ENCODE data around the gene PTPN4. TPM values are rescaled to one million over a fixed set of nuclear protein-coding genes. Genes with fewer than 3 reads are reported as not detected.

The PTPN4 gene
- total and polyA plus RNA-seq, 9 of the 15 experiments (the other 6 are each of a cell fraction or from before 2014, with no cell fraction given) = 5.0 to 32.8 (median 27.3) TPM

DNA sequence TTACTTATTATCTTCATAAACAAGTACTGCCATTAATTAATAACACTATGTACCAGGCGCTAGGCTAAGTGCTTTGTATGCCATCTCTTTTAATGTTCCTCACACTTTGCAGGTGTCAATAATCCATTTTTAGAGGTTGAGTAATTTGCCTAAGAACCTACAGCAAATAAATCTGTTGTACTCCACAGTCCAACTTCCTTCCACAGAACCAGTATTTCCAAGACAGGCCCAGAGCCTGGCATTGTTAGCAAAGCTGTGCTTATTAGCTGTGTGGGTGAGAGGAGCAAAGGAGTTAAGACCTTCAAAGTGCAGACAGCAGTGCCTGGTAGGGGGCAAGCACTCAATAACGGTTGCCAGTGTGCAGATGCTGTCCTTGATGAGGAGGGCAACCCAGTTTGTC, 14.2 kb upstream of the PTPN4 start:
- ChIA-PET POLR2A (no interaction called here), CTCF (ENCODE audit: low intra/inter-chr PET ratio) (no interaction called here)
- no peak overlapping the region for H3K4me2 ChIP-seq (ENCODE audit: insufficient read depth, low read length)
- ATAC-seq (no peak), DNase-seq (ENCODE audit: extremely low read depth in 1 of 4, low spot score in 3 of 4) (no peak), FAIRE-seq (no peak)
- H3K9ac ChIP-seq (ENCODE audit: insufficient read depth in 1 of 2, low read depth in 2 of 2, low read length in 2 of 2) = no peak overlapping the region
- no peak overlapping the region for H3K27ac ChIP-seq (ENCODE audit: extremely low read depth, low read depth, low read length)
- in situ Hi-C loops (cut with MboI) = no loop called here
- peaks cover 25 to 39% of the 10 kb centered on the region in 2 experiments for H3K27me3 ChIP-seq (ENCODE audit: control insufficient read depth in 2 of 2, insufficient read depth in 2 of 2, low read length in 2 of 2)
- no peaks in the 10 kb centered on the region for H3K9me3 ChIP-seq (replicated peaks; ENCODE audit: control insufficient read depth, insufficient read depth, low read depth, low read length)
- BruUV-seq (replicated peaks) = no TSS peak
- no peak overlapping the region for H2AFZ ChIP-seq (ENCODE audit: low read depth, low read length)
- 0% methylated on average over 2 of the region's 2 CpGs for WGBS (ENCODE audit: insufficient coverage, low coverage, missing lambda C conversion rate)
- TF ChIP-seq RAD21 (CRISPR knock-in tag; conservative IDR thresholded peaks at IDR 0.05 in 1 of 2, IDR thresholded peaks at IDR 0.05 in 1 of 2) (no peak), BCL6 (CRISPR knock-in tag; IDR thresholded peaks at IDR 0.05) (no peak), L3MBTL2 (IDR thresholded peaks at IDR 0.05) (no peak), ZNF224 (CRISPR knock-in tag; IDR thresholded peaks at IDR 0.05) (no peak), HOXB6 (CRISPR knock-in tag; IDR thresholded peaks at IDR 0.05; ENCODE audit: borderline replicate concordance) (no peak), FOSL1 (tag; conservative IDR thresholded peaks at IDR 0.05) (no peak), RUNX1 (IDR thresholded peaks at IDR 0.05; ENCODE audit: low read depth) (no peak)
- TF ChIP-seq, protein P1, sequence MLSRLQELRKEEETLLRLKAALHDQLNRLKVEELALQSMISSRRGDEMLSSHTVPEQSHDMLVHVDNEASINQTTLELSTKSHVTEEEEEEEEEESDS (CRISPR knock-in tag; IDR thresholded peaks at IDR 0.05) = no peak
- TF ChIP-seq, protein P2, sequence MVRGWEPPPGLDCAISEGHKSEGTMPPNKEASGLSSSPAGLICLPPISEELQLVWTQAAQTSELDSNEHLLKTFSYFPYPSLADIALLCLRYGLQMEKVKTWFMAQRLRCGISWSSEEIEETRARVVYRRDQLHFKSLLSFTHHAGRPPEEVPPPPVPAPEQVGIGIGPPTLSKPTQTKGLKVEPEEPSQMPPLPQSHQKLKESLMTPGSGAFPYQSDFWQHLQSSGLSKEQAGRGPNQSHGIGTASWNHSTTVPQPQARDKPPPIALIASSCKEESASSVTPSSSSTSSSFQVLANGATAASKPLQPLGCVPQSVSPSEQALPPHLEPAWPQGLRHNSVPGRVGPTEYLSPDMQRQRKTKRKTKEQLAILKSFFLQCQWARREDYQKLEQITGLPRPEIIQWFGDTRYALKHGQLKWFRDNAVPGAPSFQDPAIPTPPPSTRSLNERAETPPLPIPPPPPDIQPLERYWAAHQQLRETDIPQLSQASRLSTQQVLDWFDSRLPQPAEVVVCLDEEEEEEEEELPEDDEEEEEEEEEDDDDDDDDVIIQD (CRISPR knock-in tag; IDR thresholded peaks at IDR 0.05) = no peak
- TF ChIP-seq, protein P3, sequence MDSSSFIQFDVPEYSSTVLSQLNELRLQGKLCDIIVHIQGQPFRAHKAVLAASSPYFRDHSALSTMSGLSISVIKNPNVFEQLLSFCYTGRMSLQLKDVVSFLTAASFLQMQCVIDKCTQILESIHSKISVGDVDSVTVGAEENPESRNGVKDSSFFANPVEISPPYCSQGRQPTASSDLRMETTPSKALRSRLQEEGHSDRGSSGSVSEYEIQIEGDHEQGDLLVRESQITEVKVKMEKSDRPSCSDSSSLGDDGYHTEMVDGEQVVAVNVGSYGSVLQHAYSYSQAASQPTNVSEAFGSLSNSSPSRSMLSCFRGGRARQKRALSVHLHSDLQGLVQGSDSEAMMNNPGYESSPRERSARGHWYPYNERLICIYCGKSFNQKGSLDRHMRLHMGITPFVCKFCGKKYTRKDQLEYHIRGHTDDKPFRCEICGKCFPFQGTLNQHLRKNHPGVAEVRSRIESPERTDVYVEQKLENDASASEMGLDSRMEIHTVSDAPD (CRISPR knock-in tag; IDR thresholded peaks at IDR 0.05) = no peak
- H3K4me3 ChIP-seq = no peak overlapping the region
- H4K20me1 ChIP-seq (replicated peaks; ENCODE audit: control insufficient read depth, insufficient read depth, low read length) = no peaks in the 10 kb centered on the region
- no peaks in the 10 kb centered on the region for H3K9me1 ChIP-seq (ENCODE audit: control insufficient read depth, insufficient read depth, low read length)
- intact Hi-C loops (cut with micrococcal nuclease) = no loop called here
- H3K36me3 ChIP-seq (ENCODE audit: control insufficient read depth, insufficient read depth, low read length) = no peaks in the 10 kb centered on the region
- no peaks in the 10 kb centered on the region for H3K4me1 ChIP-seq (replicated peaks in 1 of 2; ENCODE audit: control insufficient read depth in 2 of 2, insufficient read depth in 2 of 2, low read length in 2 of 2)
- H3K79me2 ChIP-seq (ENCODE audit: control insufficient read depth, insufficient read depth, low read length) = no peaks in the 10 kb centered on the region

Measured in K562 (cell line).